GM18517 (cell line): Measurements from ENCODE around the gene RBM34.
A peak's percentile ranks its signal among the peaks of the same experiment; 100 is the strongest.

Source experiments
- ATAC-seq: cut with Tn5 transposase; IDR thresholded peaks from one replicate; pipeline ENCODE4 v1.9.1; 2021; ENCODE audit warnings: mild to moderate bottlenecking, moderate library complexity; ENCODE audit not compliant: unreplicated experiment

RBM34 gene

GRCh38 chr1:235156740-235157139 is 4.3 kb downstream of the RBM34 start:
- no peak for ATAC-seq

GRCh38 chr1:235156265-235156664 is 4.8 kb downstream of the RBM34 start:
- ATAC-seq = no peak

- ATAC-seq = no peak
Measured at GRCh38 chr1:235152235-235152634, 8.8 kb downstream of the RBM34 start.

- no peak for ATAC-seq
Measured at GRCh38 chr1:235151033-235151432, 10.0 kb downstream of the RBM34 start.

- no peak for ATAC-seq
Measured at GRCh38 chr1:235149824-235150223, 11.2 kb downstream of the RBM34 start.

- ATAC-seq = no peak
Measured at GRCh38 chr1:235147269-235147668, 13.8 kb downstream of the RBM34 start.

GRCh38 chr1:235145639-235146038 is 15.4 kb downstream of the RBM34 start:
- no peak for ATAC-seq

GRCh38 chr1:235142991-235143390 is 18.1 kb downstream of the RBM34 start:
- no peak for ATAC-seq

GRCh38 chr1:235139315-235139714 is 21.7 kb downstream of the RBM34 start:
- no peak for ATAC-seq

GRCh38 chr1:235138821-235139220 is 22.2 kb downstream of the RBM34 start:
- ATAC-seq = no peak

GRCh38 chr1:235136111-235136510 is 24.9 kb downstream of the RBM34 start:
- ATAC-seq = no peak

GRCh38 chr1:235134171-235134570 is 26.9 kb downstream of the RBM34 start:
- ATAC-seq = no peak

GRCh38 chr1:235133086-235133485 is 28.0 kb downstream of the RBM34 start:
- ATAC-seq = no peak

GRCh38 chr1:235131961-235132360 is 29.1 kb downstream of the RBM34 start:
- no peak for ATAC-seq

- ATAC-seq = no peak
Measured at GRCh38 chr1:235130766-235131270, 30.2 kb downstream of the RBM34 start.

GRCh38 chr1:235129774-235130570 is 31.1 kb downstream of the RBM34 start:
- ATAC-seq = no peak

GRCh38 chr1:235128456-235129328 is 32.4 kb downstream of the RBM34 start, which contains the start of gene TOMM20:
TSS of gene TOMM20 (minus strand) at chr1:235128837. CDS start at chr1:235128715, 122 bp downstream.
- peak; percentile 90 for ATAC-seq

- ATAC-seq = no peak
Measured at GRCh38 chr1:235127732-235128455, 33.2 kb downstream of the RBM34 start.

- no peak for ATAC-seq
Measured at GRCh38 chr1:235127203-235127602, 33.8 kb downstream of the RBM34 start.

GRCh38 chr1:235124665-235125064 is 36.4 kb downstream of the RBM34 start:
- no peak for ATAC-seq

GRCh38 chr1:235124111-235124510 is 36.9 kb downstream of the RBM34 start:
- no peak for ATAC-seq
